SIG-M5 (cell line): ENCODE measurements around the gene FMN2.

Source experiments
- DNase-seq: peaks from one replicate; lab custom pipeline; 2025; lab: John Stamatoyannopoulos, UW

Gene FMN2

GRCh38 chr1:240423246-240423924, 331.7 kb downstream of the FMN2 start:
- no peak for DNase-seq

GRCh38 chr1:240424740-240425464, 333.2 kb downstream of the FMN2 start:
- DNase-seq, result no peak

- DNase-seq, result no peak
Measured at GRCh38 chr1:240426051-240426450, 334.4 kb downstream of the FMN2 start.

GRCh38 chr1:240435996-240436566, 344.4 kb downstream of the FMN2 start:
- DNase-seq, result no peak

GRCh38 chr1:240441669-240442068, 350.0 kb downstream of the FMN2 start:
- no peak for DNase-seq

- DNase-seq, result no peak
Measured at GRCh38 chr1:240445369-240445768, 353.7 kb downstream of the FMN2 start.

- DNase-seq, result no peak
Measured at GRCh38 chr1:240455228-240455821, 363.6 kb downstream of the FMN2 start.

GRCh38 chr1:240457203-240457602, 365.5 kb downstream of the FMN2 start:
- no peak for DNase-seq

GRCh38 chr1:240462277-240462676, 370.6 kb downstream of the FMN2 start:
- no peak for DNase-seq

- no peak for DNase-seq
Measured at GRCh38 chr1:240462766-240463395, 371.2 kb downstream of the FMN2 start.

- DNase-seq, result no peak
Measured at GRCh38 chr1:240464099-240464498, 372.4 kb downstream of the FMN2 start.

- DNase-seq, result no peak
Measured at GRCh38 chr1:240465531-240465940, 373.9 kb downstream of the FMN2 start.

GRCh38 chr1:240466509-240466908, 374.8 kb downstream of the FMN2 start:
- DNase-seq, result no peak

- no peak for DNase-seq
Measured at GRCh38 chr1:240467895-240468294, 376.2 kb downstream of the FMN2 start.

- no peak for DNase-seq
Measured at GRCh38 chr1:240468656-240469055, 377.0 kb downstream of the FMN2 start.

GRCh38 chr1:240474133-240474614, 382.5 kb downstream of the FMN2 start:
- DNase-seq, result no peak

- DNase-seq, result no peak
Measured at GRCh38 chr1:240475832-240476231, 384.1 kb downstream of the FMN2 start.

GRCh38 chr1:240478536-240478935, 386.9 kb downstream of the FMN2 start:
- DNase-seq, result no peak

GRCh38 chr1:240484804-240485443, 393.2 kb downstream of the FMN2 start:
- no peak for DNase-seq

- no peak for DNase-seq
Measured at GRCh38 chr1:240486611-240487010, 394.9 kb downstream of the FMN2 start.

GRCh38 chr1:240487493-240487892, 395.8 kb downstream of the FMN2 start:
- DNase-seq, result no peak

- no peak for DNase-seq
Measured at GRCh38 chr1:240491156-240491555, 399.5 kb downstream of the FMN2 start.
